ENCODE data around the gene SEMA5A.

The SEMA5A gene

GRCh38 chr5:9570876-9571275 is 25.0 kb upstream of the SEMA5A start:
- no peak overlapping the region for H3K9ac ChIP-seq (ENCODE audit: low read length)
- H2BK120ac ChIP-seq (ENCODE audit: low read depth, low read length) = no peak overlapping the region
- no peaks in the 10 kb centered on the region for H3K9me3 ChIP-seq (ENCODE audit: control insufficient read depth, low read length)
- no peak overlapping the region for H3K23ac ChIP-seq (ENCODE audit: low read length in 2 of 2)
- H3K4me1 ChIP-seq (ENCODE audit: control insufficient read depth, insufficient read depth, low read depth, low read length) = no peaks in the 10 kb centered on the region
- no peak overlapping the region for H2AFZ ChIP-seq (ENCODE audit: low read depth, low read length)
- H3K36me3 ChIP-seq (ENCODE audit: control insufficient read depth in 1 of 2, insufficient read depth in 2 of 2, low read depth in 1 of 2, low read length in 2 of 2) = no peaks in the 10 kb centered on the region
- no peaks in the 10 kb centered on the region for H3K79me1 ChIP-seq (replicated peaks; ENCODE audit: low read length, poor library complexity, severe bottlenecking)
- no peak overlapping the region for H3K27ac ChIP-seq (ENCODE audit: low read length, poor library complexity, severe bottlenecking)
- H3K18ac ChIP-seq (ENCODE audit: low read depth in 1 of 2, low read length in 2 of 2) = no peak overlapping the region
- no peak overlapping the region for H2AK5ac ChIP-seq (ENCODE audit: low read length, severe bottlenecking)
- H4K8ac ChIP-seq (ENCODE audit: low read length) = no peak overlapping the region
- no peak overlapping the region for H3K4ac ChIP-seq (ENCODE audit: low read depth in 1 of 2, low read length in 2 of 2)
- H3K4me2 ChIP-seq (ENCODE audit: low read length, poor library complexity, severe bottlenecking) = no peak overlapping the region
- H3K27me3 ChIP-seq (ENCODE audit: control insufficient read depth in 1 of 2, insufficient read depth in 1 of 2, low read length in 2 of 2) = no peaks in the 10 kb centered on the region
- no peak for DNase-seq
- H2BK5ac ChIP-seq (ENCODE audit: low read depth, low read length, poor library complexity, severe bottlenecking) = no peak overlapping the region
- no peak overlapping the region for H3K4me3 ChIP-seq (ENCODE audit: insufficient read depth in 1 of 2, low read depth in 1 of 2, low read length in 2 of 2)
- H4K91ac ChIP-seq (ENCODE audit: low read length) = no peak overlapping the region
- no peak overlapping the region for H2BK12ac ChIP-seq (ENCODE audit: low read length in 2 of 2)
- H3K14ac ChIP-seq (ENCODE audit: low read length in 2 of 2) = no peak overlapping the region
- WGBS = 86% methylated on average over 6 of the region's 6 CpGs
- no peak overlapping the region for H2BK15ac ChIP-seq (ENCODE audit: low read depth, poor library complexity, severe bottlenecking)

GRCh38 chr5:9567039-9567438 is 21.2 kb upstream of the SEMA5A start:
- Histone ChIP-seq H2BK12ac (ENCODE audit: low read length in 2 of 2) (no peak overlapping the region), H3K4me3 (ENCODE audit: insufficient read depth in 1 of 2, low read depth in 1 of 2, low read length in 2 of 2) (no peak overlapping the region), H2BK5ac (ENCODE audit: low read depth, low read length, poor library complexity, severe bottlenecking) (no peak overlapping the region), H2AFZ (ENCODE audit: low read depth, low read length) (no peak overlapping the region), H3K4me1 (ENCODE audit: control insufficient read depth, insufficient read depth, low read depth, low read length) (peaks cover 2% of the 10 kb centered on the region), H3K14ac (ENCODE audit: low read length in 2 of 2) (no peak overlapping the region), H3K27me3 (ENCODE audit: control insufficient read depth in 1 of 2, insufficient read depth in 1 of 2, low read length in 2 of 2) (no peaks in the 10 kb centered on the region), H3K18ac (ENCODE audit: low read depth in 1 of 2, low read length in 2 of 2) (no peak overlapping the region), H3K9me3 (ENCODE audit: control insufficient read depth, low read length) (no peaks in the 10 kb centered on the region), H3K79me1 (replicated peaks; ENCODE audit: low read length, poor library complexity, severe bottlenecking) (no peaks in the 10 kb centered on the region), H3K9ac (ENCODE audit: low read length) (no peak overlapping the region), H4K91ac (ENCODE audit: low read length) (no peak overlapping the region), H2BK15ac (ENCODE audit: low read depth, poor library complexity, severe bottlenecking) (no peak overlapping the region), H3K36me3 (ENCODE audit: control insufficient read depth in 1 of 2, insufficient read depth in 2 of 2, low read depth in 1 of 2, low read length in 2 of 2) (no peaks in the 10 kb centered on the region), H3K27ac (ENCODE audit: low read length, poor library complexity, severe bottlenecking) (no peak overlapping the region), H2AK5ac (ENCODE audit: low read length, severe bottlenecking) (no peak overlapping the region), H2BK120ac (ENCODE audit: low read depth, low read length) (no peak overlapping the region), H4K8ac (ENCODE audit: low read length) (no peak overlapping the region), H3K4me2 (ENCODE audit: low read length, poor library complexity, severe bottlenecking) (no peak overlapping the region), H3K23ac (ENCODE audit: low read length in 2 of 2) (no peak overlapping the region), H3K4ac (ENCODE audit: low read depth in 1 of 2, low read length in 2 of 2) (no peak overlapping the region)
- DNase-seq = no peak

- Histone ChIP-seq H2BK120ac (ENCODE audit: low read depth, low read length) (no peak overlapping the region), H3K4ac (ENCODE audit: low read depth in 1 of 2, low read length in 2 of 2) (no peak overlapping the region), H3K23ac (ENCODE audit: low read length in 2 of 2) (no peak overlapping the region), H2AFZ (ENCODE audit: low read depth, low read length) (no peak overlapping the region), H3K4me1 (ENCODE audit: control insufficient read depth, insufficient read depth, low read depth, low read length) (peaks cover 4% of the 10 kb centered on the region), H3K79me1 (replicated peaks; ENCODE audit: low read length, poor library complexity, severe bottlenecking) (no peaks in the 10 kb centered on the region), H4K8ac (ENCODE audit: low read length) (no peak overlapping the region), H3K9ac (ENCODE audit: low read length) (no peak overlapping the region), H2AK5ac (ENCODE audit: low read length, severe bottlenecking) (no peak overlapping the region), H2BK12ac (ENCODE audit: low read length in 2 of 2) (no peak overlapping the region), H2BK15ac (ENCODE audit: low read depth, poor library complexity, severe bottlenecking) (no peak overlapping the region), H3K27me3 (ENCODE audit: control insufficient read depth in 1 of 2, insufficient read depth in 1 of 2, low read length in 2 of 2) (no peaks in the 10 kb centered on the region), H3K27ac (ENCODE audit: low read length, poor library complexity, severe bottlenecking) (no peak overlapping the region), H3K14ac (ENCODE audit: low read length in 2 of 2) (no peak overlapping the region), H3K36me3 (ENCODE audit: control insufficient read depth in 1 of 2, insufficient read depth in 2 of 2, low read depth in 1 of 2, low read length in 2 of 2) (no peaks in the 10 kb centered on the region), H3K9me3 (ENCODE audit: control insufficient read depth, low read length) (no peaks in the 10 kb centered on the region), H3K4me2 (ENCODE audit: low read length, poor library complexity, severe bottlenecking) (no peak overlapping the region), H2BK5ac (ENCODE audit: low read depth, low read length, poor library complexity, severe bottlenecking) (no peak overlapping the region), H3K18ac (ENCODE audit: low read depth in 1 of 2, low read length in 2 of 2) (no peak overlapping the region), H3K4me3 (ENCODE audit: insufficient read depth in 1 of 2, low read depth in 1 of 2, low read length in 2 of 2) (no peak overlapping the region), H4K91ac (ENCODE audit: low read length) (no peak overlapping the region)
- DNase-seq = peak; percentile 21
- 79% methylated on average over 2 of the region's 4 CpGs for WGBS
Measured at GRCh38 chr5:9564752-9565151, 18.9 kb upstream of the SEMA5A start.

GRCh38 chr5:9562141-9562540 is 16.3 kb upstream of the SEMA5A start:
- no peaks in the 10 kb centered on the region for H3K36me3 ChIP-seq (ENCODE audit: control insufficient read depth in 1 of 2, insufficient read depth in 2 of 2, low read depth in 1 of 2, low read length in 2 of 2)
- peak; percentile 13 for DNase-seq
- no peak overlapping the region for H2AFZ ChIP-seq (ENCODE audit: low read depth, low read length)
- H3K14ac ChIP-seq (ENCODE audit: low read length in 2 of 2) = no peak overlapping the region
- no peak overlapping the region for H3K4me3 ChIP-seq (ENCODE audit: insufficient read depth in 1 of 2, low read depth in 1 of 2, low read length in 2 of 2)
- H2BK5ac ChIP-seq (ENCODE audit: low read depth, low read length, poor library complexity, severe bottlenecking) = no peak overlapping the region
- H3K79me1 ChIP-seq (replicated peaks; ENCODE audit: low read length, poor library complexity, severe bottlenecking) = no peaks in the 10 kb centered on the region
- peaks cover 4% of the 10 kb centered on the region for H3K4me1 ChIP-seq (ENCODE audit: control insufficient read depth, insufficient read depth, low read depth, low read length)
- no peak overlapping the region for H3K23ac ChIP-seq (ENCODE audit: low read length in 2 of 2)
- no peak overlapping the region for H3K27ac ChIP-seq (ENCODE audit: low read length, poor library complexity, severe bottlenecking)
- H3K9me3 ChIP-seq (ENCODE audit: control insufficient read depth, low read length) = no peaks in the 10 kb centered on the region
- H2AK5ac ChIP-seq (ENCODE audit: low read length, severe bottlenecking) = no peak overlapping the region
- H2BK120ac ChIP-seq (ENCODE audit: low read depth, low read length) = no peak overlapping the region
- no peak overlapping the region for H3K4me2 ChIP-seq (ENCODE audit: low read length, poor library complexity, severe bottlenecking)
- no peak overlapping the region for H2BK15ac ChIP-seq (ENCODE audit: low read depth, poor library complexity, severe bottlenecking)
- WGBS = 50% methylated on average over 7 of the region's 7 CpGs
- no peaks in the 10 kb centered on the region for H3K27me3 ChIP-seq (ENCODE audit: control insufficient read depth in 1 of 2, insufficient read depth in 1 of 2, low read length in 2 of 2)
- H4K8ac ChIP-seq (ENCODE audit: low read length) = no peak overlapping the region
- H2BK12ac ChIP-seq (ENCODE audit: low read length in 2 of 2) = no peak overlapping the region
- H3K18ac ChIP-seq (ENCODE audit: low read depth in 1 of 2, low read length in 2 of 2) = peak overlapping the region; percentile 16 to 48
- H3K4ac ChIP-seq (ENCODE audit: low read depth in 1 of 2, low read length in 2 of 2) = no peak overlapping the region
- no peak overlapping the region for H3K9ac ChIP-seq (ENCODE audit: low read length)
- no peak overlapping the region for H4K91ac ChIP-seq (ENCODE audit: low read length)

All from mesenchymal stem cell (in vitro differentiated cells and primary cell).